Measurements from ENCODE around the gene USP5.

DNA sequence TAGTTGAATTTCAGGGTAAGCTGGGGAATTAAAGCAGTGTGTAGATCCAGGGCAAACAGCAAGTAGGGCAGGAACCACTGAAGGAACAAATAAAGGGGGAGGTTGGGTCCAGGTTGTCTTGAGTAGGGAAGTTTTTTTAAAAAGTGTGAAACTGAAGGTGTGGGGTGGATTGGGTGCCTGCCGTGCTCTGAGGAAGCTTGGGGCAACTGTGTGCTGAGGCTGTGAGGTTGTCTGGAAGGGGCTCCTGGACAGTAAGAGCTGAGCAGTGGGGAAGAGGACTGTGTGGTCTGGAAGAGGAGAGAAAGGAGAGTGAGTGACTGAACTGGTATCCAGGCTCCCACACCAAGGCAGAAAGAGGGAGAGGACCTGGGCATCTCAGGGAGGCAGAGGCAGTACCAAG lies 41.2 kb upstream of the USP5 start:
- TF ChIP-seq, protein P1, sequence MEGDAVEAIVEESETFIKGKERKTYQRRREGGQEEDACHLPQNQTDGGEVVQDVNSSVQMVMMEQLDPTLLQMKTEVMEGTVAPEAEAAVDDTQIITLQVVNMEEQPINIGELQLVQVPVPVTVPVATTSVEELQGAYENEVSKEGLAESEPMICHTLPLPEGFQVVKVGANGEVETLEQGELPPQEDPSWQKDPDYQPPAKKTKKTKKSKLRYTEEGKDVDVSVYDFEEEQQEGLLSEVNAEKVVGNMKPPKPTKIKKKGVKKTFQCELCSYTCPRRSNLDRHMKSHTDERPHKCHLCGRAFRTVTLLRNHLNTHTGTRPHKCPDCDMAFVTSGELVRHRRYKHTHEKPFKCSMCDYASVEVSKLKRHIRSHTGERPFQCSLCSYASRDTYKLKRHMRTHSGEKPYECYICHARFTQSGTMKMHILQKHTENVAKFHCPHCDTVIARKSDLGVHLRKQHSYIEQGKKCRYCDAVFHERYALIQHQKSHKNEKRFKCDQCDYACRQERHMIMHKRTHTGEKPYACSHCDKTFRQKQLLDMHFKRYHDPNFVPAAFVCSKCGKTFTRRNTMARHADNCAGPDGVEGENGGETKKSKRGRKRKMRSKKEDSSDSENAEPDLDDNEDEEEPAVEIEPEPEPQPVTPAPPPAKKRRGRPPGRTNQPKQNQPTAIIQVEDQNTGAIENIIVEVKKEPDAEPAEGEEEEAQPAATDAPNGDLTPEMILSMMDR (IDR thresholded peaks at IDR 0.05): no peak
- TF ChIP-seq POLR2A (IDR thresholded peaks at IDR 0.05): no peak
- no peak for TF ChIP-seq EP300 (IDR thresholded peaks at IDR 0.05)
